Dermis microvascular lymphatic vessel endothelial cell (primary cell): ENCODE measurements around the gene FCHSD2. TPM values are rescaled to one million over a fixed set of nuclear protein-coding genes. Genes with fewer than 3 reads are reported as not detected.
"Not testable (repeated sequence)": the region's sequence is repeated elsewhere in the genome, so short reads cannot be mapped to it uniquely, and the experiment has no call there.

Experiments used
- DNase-seq, 2 donors: peaks; one replicate each; pipeline versions ENCODE4 v3.0.0 to v3.0.0-alpha.2; 2010; ENCODE audit warnings: low read depth in 2 of 2
- total RNA-seq: library from RNA; depleted of rRNA; stranded (reverse); fragments of >200 nt; gene quantifications from 2 replicates; pipeline ENCODE4 v1.2.1, GENCODE V29; 2014

Gene FCHSD2
- total RNA-seq, 1 donor from 2014 or later, result 13.5 TPM

- DNase-seq, result no peak
Observed at GRCh38 chr11:73151416-73151815, 9.3 kb upstream of the FCHSD2 start.

- no peak for DNase-seq
Observed at GRCh38 chr11:73149105-73149504, 7.0 kb upstream of the FCHSD2 start.

GRCh38 chr11:73147771-73148681 is 5.9 kb upstream of the FCHSD2 start:
- peak in 1 of 2 donors; percentile 33 for DNase-seq

GRCh38 chr11:73145986-73146575 is 4.0 kb upstream of the FCHSD2 start:
- no peak for DNase-seq

- DNase-seq, result peak in 1 of 2 donors; percentile 31
Observed at GRCh38 chr11:73143126-73143838, 1.2 kb upstream of the FCHSD2 start.

GRCh38 chr11:73141309-73142127 is 600 bp downstream of the FCHSD2 start:
- peak in 1 of 2 donors; percentile 76 for DNase-seq

- DNase-seq, result peak in 1 of 2 donors; percentile 39
Observed at GRCh38 chr11:73141031-73141308, 1.1 kb downstream of the FCHSD2 start.

GRCh38 chr11:73140213-73141030 is 1.7 kb downstream of the FCHSD2 start:
- peak in 1 of 2 donors; percentile 41 for DNase-seq

- peak; percentile 61 to 87 for DNase-seq
Observed at GRCh38 chr11:73139476-73140198, 2.5 kb downstream of the FCHSD2 start.

GRCh38 chr11:73137944-73138274 is 4.2 kb downstream of the FCHSD2 start:
- no peak for DNase-seq

- no peak for DNase-seq
Observed at GRCh38 chr11:73137262-73137943, 4.7 kb downstream of the FCHSD2 start.

- not testable (repeated sequence) for DNase-seq
Observed at GRCh38 chr11:73136722-73137121, 5.4 kb downstream of the FCHSD2 start.

- no peak for DNase-seq
Observed at GRCh38 chr11:73135346-73136284, 6.5 kb downstream of the FCHSD2 start.

GRCh38 chr11:73132349-73132748 is 9.8 kb downstream of the FCHSD2 start:
- DNase-seq, result not testable (repeated sequence)

- no peak for DNase-seq
Observed at GRCh38 chr11:73130181-73130580, 11.9 kb downstream of the FCHSD2 start.

GRCh38 chr11:73129198-73129597 is 12.9 kb downstream of the FCHSD2 start:
- DNase-seq, result no peak

GRCh38 chr11:73126804-73127480 is 15.2 kb downstream of the FCHSD2 start:
- DNase-seq, result no peak

GRCh38 chr11:73124800-73125199 is 17.3 kb downstream of the FCHSD2 start:
- DNase-seq, result no peak
